Endodermal cell (in vitro differentiated cells): ENCODE results near the gene NAV2. TPM values are rescaled to one million over a fixed set of nuclear protein-coding genes. Genes with fewer than 3 reads are reported as not detected.

Source experiments
- DNase-seq: peaks from one replicate; pipeline ENCODE4 v3.0.0-alpha.2; 2017
- H3K27ac ChIP-seq: 2 replicates; pipeline ENCODE4 v1.5.1; 2013; ENCODE audit warnings: mild to moderate bottlenecking, low read depth, low read length, moderate library complexity
- H3K27me3 ChIP-seq: 2 replicates; pipeline ENCODE4 v1.6.1; 2013; ENCODE audit warnings: mild to moderate bottlenecking, low read length, moderate library complexity; ENCODE audit not compliant: insufficient read depth, control insufficient read depth, poor library complexity, severe bottlenecking
- H3K36me3 ChIP-seq: 2 replicates; pipeline ENCODE4 v1.7.0; 2013; ENCODE audit warnings: mild to moderate bottlenecking, low read length, moderate library complexity; ENCODE audit not compliant: control insufficient read depth, insufficient read depth
- H3K4me1 ChIP-seq: one replicate; pipeline ENCODE4 v1.7.0; 2013; ENCODE audit warnings: low read length; ENCODE audit not compliant: control insufficient read depth, insufficient read depth
- H3K4me3 ChIP-seq: 2 replicates; pipeline ENCODE4 v1.5.1; 2013; ENCODE audit warnings: mild to moderate bottlenecking, low read length, moderate library complexity
- H3K9ac ChIP-seq: 2 replicates; pipeline ENCODE4 v1.6.1; 2013; ENCODE audit warnings: mild to moderate bottlenecking, low read length, moderate library complexity; ENCODE audit not compliant: poor library complexity, severe bottlenecking; ENCODE audit errors: extremely low read depth
- H3K9me3 ChIP-seq: 2 replicates; pipeline ENCODE4 v1.6.1; 2013; ENCODE audit warnings: mild to moderate bottlenecking, low read length, moderate library complexity; ENCODE audit not compliant: control insufficient read depth
- H3K27ac Mint-ChIP-seq: 2 replicates; pipeline ENCODE4 v1.8.0; 2020; ENCODE audit warnings: mixed read lengths
- H3K27me3 Mint-ChIP-seq: 2 replicates; pipeline ENCODE4 v1.8.0; 2021; ENCODE audit warnings: mild to moderate bottlenecking, mixed read lengths; ENCODE audit not compliant: insufficient read depth
- H3K36me3 Mint-ChIP-seq: 2 replicates; pipeline ENCODE4 v1.8.0; 2020; ENCODE audit warnings: low read depth, mixed read lengths
- H3K4me1 Mint-ChIP-seq: 2 replicates; pipeline ENCODE4 v1.8.0; 2020; ENCODE audit warnings: mixed read lengths
- H3K4me3 Mint-ChIP-seq: 2 replicates; pipeline ENCODE4 v1.8.0; 2020; ENCODE audit warnings: mild to moderate bottlenecking, moderate library complexity, mixed read lengths
- H3K9me3 Mint-ChIP-seq: 2 replicates; pipeline ENCODE4 v1.8.0; 2020; ENCODE audit warnings: mild to moderate bottlenecking, mixed read lengths
- WGBS, 2 experiments: methylation state at CpG; one replicate each; pipeline versions ENCODE4 v1.1.5 to v1.1.7; 2013; ENCODE audit warnings: missing lambda C conversion rate in 2 of 2, mixed read lengths in 1 of 2; ENCODE audit not compliant: insufficient coverage in 1 of 2, insufficient read length in 1 of 2; 5-methylcytosine and 5-hydroxymethylcytosine counted together
- total RNA-seq, 2 donors: library from RNA; stranded (reverse); fragmentation: NEBNext Ultra II Directional in 1 of 2; extraction: Animal tissue kit (Norgen Biotek cat#: 25700) in 1 of 2; gene quantifications; 2 replicates in 1 of 2; 3 replicates in 1 of 2; pipeline ENCODE4 v1.2.1, GENCODE V29; 2021
- TF ChIP-seq, protein P1 (sequence below): fragments of 200-600 bp; sonication (generic); conservative IDR thresholded peaks from 2 replicates; pipeline ENCODE4 v1.5.0; 2021; ENCODE audit warnings: antibody characterized with exemption, mild to moderate bottlenecking

NAV2 gene
- total RNA-seq, 2 donors from 2014 or later, result 37.1 to 42.4 TPM

DNA sequence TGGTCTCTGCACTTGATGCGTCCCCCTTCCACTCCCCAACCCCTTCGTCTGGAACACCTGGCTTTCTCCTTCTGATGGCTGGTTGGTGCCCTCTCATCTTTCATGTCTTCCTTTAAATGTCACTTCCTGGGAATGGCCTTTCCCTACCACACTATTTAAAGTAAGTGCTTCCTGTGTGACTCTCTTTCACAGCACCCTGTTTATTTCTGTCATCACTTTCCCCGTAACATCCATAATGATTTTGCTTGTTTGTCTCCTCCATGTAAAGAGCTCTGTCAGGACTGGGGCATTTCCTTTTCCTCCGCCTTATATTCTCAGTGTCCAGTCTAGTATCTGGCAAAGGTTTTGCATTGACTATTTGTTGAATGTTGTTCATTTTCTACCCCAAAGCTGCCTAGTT, 304.7 kb downstream of the NAV2 start:
- no peaks in the 10 kb centered on the region for H3K27me3 Mint-ChIP-seq
- H3K9ac ChIP-seq, result no peak overlapping the region
- TF ChIP-seq, protein P1, sequence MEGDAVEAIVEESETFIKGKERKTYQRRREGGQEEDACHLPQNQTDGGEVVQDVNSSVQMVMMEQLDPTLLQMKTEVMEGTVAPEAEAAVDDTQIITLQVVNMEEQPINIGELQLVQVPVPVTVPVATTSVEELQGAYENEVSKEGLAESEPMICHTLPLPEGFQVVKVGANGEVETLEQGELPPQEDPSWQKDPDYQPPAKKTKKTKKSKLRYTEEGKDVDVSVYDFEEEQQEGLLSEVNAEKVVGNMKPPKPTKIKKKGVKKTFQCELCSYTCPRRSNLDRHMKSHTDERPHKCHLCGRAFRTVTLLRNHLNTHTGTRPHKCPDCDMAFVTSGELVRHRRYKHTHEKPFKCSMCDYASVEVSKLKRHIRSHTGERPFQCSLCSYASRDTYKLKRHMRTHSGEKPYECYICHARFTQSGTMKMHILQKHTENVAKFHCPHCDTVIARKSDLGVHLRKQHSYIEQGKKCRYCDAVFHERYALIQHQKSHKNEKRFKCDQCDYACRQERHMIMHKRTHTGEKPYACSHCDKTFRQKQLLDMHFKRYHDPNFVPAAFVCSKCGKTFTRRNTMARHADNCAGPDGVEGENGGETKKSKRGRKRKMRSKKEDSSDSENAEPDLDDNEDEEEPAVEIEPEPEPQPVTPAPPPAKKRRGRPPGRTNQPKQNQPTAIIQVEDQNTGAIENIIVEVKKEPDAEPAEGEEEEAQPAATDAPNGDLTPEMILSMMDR, result no peak
- H3K9me3 ChIP-seq, result no peaks in the 10 kb centered on the region
- no peaks in the 10 kb centered on the region for H3K36me3 ChIP-seq
- no peak overlapping the region for H3K4me3 ChIP-seq
- DNase-seq, result no peak
- H3K4me3 Mint-ChIP-seq, result no peak overlapping the region
- no peaks in the 10 kb centered on the region for H3K27me3 ChIP-seq
- H3K27ac ChIP-seq, result no peak overlapping the region
- H3K4me1 ChIP-seq, result peaks cover 6% of the 10 kb centered on the region
- 86 to 93% methylated on average over 3 to 4 of the region's 4 CpGs for WGBS, 2 experiments
- H3K9me3 Mint-ChIP-seq, result no peaks in the 10 kb centered on the region
- no peak overlapping the region for H3K27ac Mint-ChIP-seq
- peaks cover 19% of the 10 kb centered on the region for H3K4me1 Mint-ChIP-seq
- H3K36me3 Mint-ChIP-seq, result no peaks in the 10 kb centered on the region

DNA sequence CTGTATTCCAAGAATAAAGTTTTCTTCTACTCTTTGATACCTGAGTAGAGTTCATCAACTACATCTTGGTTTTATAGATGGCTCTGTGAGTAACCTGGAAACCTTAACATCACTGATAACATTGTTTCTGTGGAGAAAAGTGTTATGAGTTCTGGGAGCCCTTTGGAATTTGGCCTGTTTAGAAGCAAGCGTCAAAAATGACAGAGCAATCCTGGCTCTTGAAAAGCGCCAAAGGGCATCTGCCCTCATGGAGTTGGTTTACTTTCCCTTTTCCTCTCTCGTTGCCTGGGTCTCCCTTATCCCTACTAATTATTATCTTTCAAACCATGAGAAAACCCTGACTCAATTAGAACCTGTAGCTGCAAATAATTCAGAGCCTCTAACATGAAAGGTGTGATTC, 307.6 kb downstream of the NAV2 start:
- H3K36me3 Mint-ChIP-seq, result no peaks in the 10 kb centered on the region
- no peaks in the 10 kb centered on the region for H3K27me3 Mint-ChIP-seq
- Histone ChIP-seq H3K4me3 (no peak overlapping the region), H3K27me3 (no peaks in the 10 kb centered on the region), H3K9ac (no peak overlapping the region), H3K27ac (no peak overlapping the region), H3K4me1 (peaks cover 7% of the 10 kb centered on the region), H3K9me3 (no peaks in the 10 kb centered on the region), H3K36me3 (no peaks in the 10 kb centered on the region)
- H3K4me1 Mint-ChIP-seq, result peaks cover 26% of the 10 kb centered on the region
- no peak overlapping the region for H3K27ac Mint-ChIP-seq
- 86 to 100% methylated on average over 1 to 3 of the region's 3 CpGs for WGBS, 2 experiments
- TF ChIP-seq, protein P1, result no peak
- H3K4me3 Mint-ChIP-seq, result no peak overlapping the region
- H3K9me3 Mint-ChIP-seq, result no peaks in the 10 kb centered on the region
- no peak for DNase-seq

DNA sequence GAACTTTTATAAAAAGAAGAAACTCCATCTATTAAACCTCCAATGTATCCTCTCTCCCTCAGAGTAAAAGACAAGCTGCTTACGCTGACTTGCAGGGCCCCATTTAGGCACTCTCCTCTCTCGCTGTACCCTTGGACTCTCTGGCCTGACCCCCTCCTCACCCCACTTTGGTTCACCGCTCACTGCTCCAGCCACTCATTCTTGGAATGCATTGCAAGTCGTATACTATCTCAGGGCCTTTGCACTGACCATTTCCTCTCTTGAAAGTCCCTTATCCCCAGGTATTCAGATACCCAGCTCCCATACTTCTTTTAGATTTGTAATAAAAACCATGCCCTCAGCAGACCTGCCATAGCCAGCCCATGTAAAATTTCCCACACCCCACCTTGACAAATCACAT, 308.1 kb downstream of the NAV2 start:
- 89 to 95% methylated on average over 4 of the region's 4 CpGs for WGBS, 2 experiments
- H3K4me1 ChIP-seq, result peaks cover 12% of the 10 kb centered on the region
- no peaks in the 10 kb centered on the region for H3K36me3 ChIP-seq
- H3K27ac ChIP-seq, result no peak overlapping the region
- no peak overlapping the region for H3K9ac ChIP-seq
- TF ChIP-seq, protein P1, result no peak
- Mint-ChIP-seq H3K4me3 (no peak overlapping the region), H3K27ac (no peak overlapping the region), H3K36me3 (no peaks in the 10 kb centered on the region), H3K27me3 (no peaks in the 10 kb centered on the region), H3K9me3 (no peaks in the 10 kb centered on the region), H3K4me1 (peaks cover 31% of the 10 kb centered on the region)
- no peak for DNase-seq
- H3K9me3 ChIP-seq, result no peaks in the 10 kb centered on the region
- no peaks in the 10 kb centered on the region for H3K27me3 ChIP-seq
- H3K4me3 ChIP-seq, result no peak overlapping the region
